HepG2 (cell line): ENCODE measurements around the gene SNAPC4. TPM values are rescaled to one million over a fixed set of nuclear protein-coding genes. Genes with fewer than 3 reads are reported as not detected.

Experiments
- AFF4 ChIP-seq: sonication (generic); formaldehyde crosslinking; IDR thresholded peaks from 2 replicates; pipeline ENCODE4 v1.4.0; 2020; ENCODE audit warnings: missing genetic modification reagents
- ARNT2 ChIP-seq: sonication (generic); formaldehyde crosslinking; IDR thresholded peaks from 2 replicates; pipeline ENCODE4 v1.8.0; 2022; ENCODE audit warnings: mild to moderate bottlenecking, low read depth, missing genetic modification reagents, moderate library complexity
- ATF7 ChIP-seq, 2 experiments: fragments of 450-650 bp in 1 of 2; sonication (generic) in 1 of 2; formaldehyde crosslinking in 1 of 2; IDR thresholded peaks; 2 replicates each; pipeline versions ENCODE4 v1.4.0 to v1.6.1; 2016 to 2020; ENCODE audit warnings: antibody characterized with exemption in 1 of 2, mild to moderate bottlenecking in 1 of 2, missing genetic modification reagents in 1 of 2
- ELK4 ChIP-seq: sonication (generic); formaldehyde crosslinking; IDR thresholded peaks from 2 replicates; pipeline ENCODE4 v1.9.0; 2021; ENCODE audit warnings: missing genetic modification reagents, borderline replicate concordance
- FOXK1 ChIP-seq: sonication (generic); formaldehyde crosslinking; IDR thresholded peaks from 2 replicates; pipeline ENCODE4 v1.4.0; 2020; ENCODE audit warnings: low read depth, missing genetic modification reagents, borderline replicate concordance
- GATA4 ChIP-seq: sonication (generic); IDR thresholded peaks from 2 replicates; pipeline ENCODE4 v1.6.1; 2016; ENCODE audit warnings: antibody characterized with exemption, low read depth, borderline replicate concordance
- GPN1 ChIP-seq: sonication (generic); formaldehyde crosslinking; IDR thresholded peaks from 2 replicates; pipeline ENCODE4 v1.5.1; 2020; ENCODE audit warnings: missing genetic modification reagents, borderline replicate concordance
- SCMH1 ChIP-seq: sonication (generic); formaldehyde crosslinking; IDR thresholded peaks from 2 replicates; pipeline ENCODE4 v1.9.0; 2021; ENCODE audit warnings: missing genetic modification reagents, mild to moderate bottlenecking, borderline replicate concordance
- SMAD3 ChIP-seq: sonication (generic); formaldehyde crosslinking; IDR thresholded peaks from 2 replicates; pipeline ENCODE4 v1.4.0; 2020; ENCODE audit warnings: missing genetic modification reagents
- SMARCE1 ChIP-seq: fragments of 450-650 bp; IDR thresholded peaks from 2 replicates; pipeline ENCODE4 v1.6.1; 2017; ENCODE audit warnings: borderline replicate concordance
- SRSF9 ChIP-seq: fragments of 200-400 bp; formaldehyde crosslinking; IDR thresholded peaks from 2 replicates; pipeline ENCODE4 v1.6.1; 2018; ENCODE audit warnings: borderline replicate concordance, mild to moderate bottlenecking, low read depth, low read length; ENCODE audit not compliant: insufficient read depth, poor library complexity, severe bottlenecking
- TAF1 ChIP-seq: sonication (generic); formaldehyde crosslinking; IDR thresholded peaks from 2 replicates; pipeline ENCODE4 v1.4.0; 2020; ENCODE audit warnings: missing genetic modification reagents
- WIZ ChIP-seq: sonication (generic); formaldehyde crosslinking; IDR thresholded peaks from 2 replicates; pipeline ENCODE4 v1.5.1; 2020; ENCODE audit warnings: mild to moderate bottlenecking, missing genetic modification reagents
- XRCC5 ChIP-seq: fragments of 200-400 bp; formaldehyde crosslinking; optimal IDR thresholded peaks from 2 replicates; pipeline ENCODE3; 2017; ENCODE audit warnings: mild to moderate bottlenecking, low read length
- ZBTB26 ChIP-seq: IDR thresholded peaks from 2 replicates; pipeline ENCODE4 v1.6.1; 2016; ENCODE audit warnings: missing compliant biosample characterization, missing genetic modification reagents, borderline replicate concordance
- ZNF138 ChIP-seq: sonication (generic); formaldehyde crosslinking; IDR thresholded peaks from 2 replicates; pipeline ENCODE4 v1.5.0; 2020; ENCODE audit warnings: mild to moderate bottlenecking, low read depth, missing genetic modification reagents
- ZNF264 ChIP-seq: sonication (generic); formaldehyde crosslinking; IDR thresholded peaks from 2 replicates; pipeline ENCODE4 v1.4.0; 2020; ENCODE audit warnings: missing genetic modification reagents
- ZNF552 ChIP-seq: sonication (generic); formaldehyde crosslinking; IDR thresholded peaks from 2 replicates; pipeline ENCODE4 v1.9.0; 2022; ENCODE audit warnings: missing genetic modification reagents, mild to moderate bottlenecking, borderline replicate concordance
- ZNF570 ChIP-seq: sonication (generic); formaldehyde crosslinking; IDR thresholded peaks from 2 replicates; pipeline ENCODE4 v1.4.0; 2020; ENCODE audit warnings: mild to moderate bottlenecking, missing genetic modification reagents, borderline replicate concordance
- ZNF616 ChIP-seq: sonication (generic); formaldehyde crosslinking; IDR thresholded peaks from 2 replicates; pipeline ENCODE4 v1.5.0; 2020; ENCODE audit warnings: low read depth, mild to moderate bottlenecking, missing genetic modification reagents
- ZNF768 ChIP-seq: sonication (generic); formaldehyde crosslinking; IDR thresholded peaks from 2 replicates; pipeline ENCODE4 v1.4.0; 2020; ENCODE audit warnings: missing genetic modification reagents
- ZNF782 ChIP-seq: sonication (generic); formaldehyde crosslinking; IDR thresholded peaks from 2 replicates; pipeline ENCODE4 v1.4.0; 2020; ENCODE audit warnings: missing genetic modification reagents, mild to moderate bottlenecking, borderline replicate concordance
- ZSCAN12 ChIP-seq: sonication (generic); formaldehyde crosslinking; IDR thresholded peaks from 2 replicates; pipeline ENCODE4 v1.9.0; 2021; ENCODE audit warnings: mild to moderate bottlenecking, missing genetic modification reagents
- ZSCAN21 ChIP-seq: sonication (generic); formaldehyde crosslinking; IDR thresholded peaks from 2 replicates; pipeline ENCODE4 v1.8.0; 2022; ENCODE audit warnings: mild to moderate bottlenecking, missing genetic modification reagents, moderate library complexity, borderline replicate concordance
- polyA plus RNA-seq, 8 experiments: library from polyadenylated mRNA; depleted of rRNA in 3 of 8; stranded (reverse) in 7 of 8; unstranded in 1 of 8; fragments of >200 nt; fragmentation: Illumina TruSeq in 4 of 8; extraction: Trizol in 4 of 8; gene quantifications; 2 replicates each; pipeline versions ENCODE4 v1.2.1 to v1.2.3, GENCODE V29; 2011 to 2016; ENCODE audit warnings: low read depth in 4 of 8, missing spikeins in 1 of 8, mixed read lengths in 1 of 8; ENCODE audit not compliant: insufficient read depth in 1 of 8
- total RNA-seq, 5 experiments: library from RNA; depleted of rRNA; stranded (reverse); fragments of >200 nt; fragmentation: Illumina TruSeq; extraction: Trizol; gene quantifications; 2 replicates each; pipeline ENCODE4 v1.2.3, GENCODE V29; 2016; ENCODE audit warnings: low read depth in 1 of 5

SNAPC4 gene
- total and polyA plus RNA-seq, 2 of the 13 experiments (the other 11 are each of a cell fraction or from before 2014, with no cell fraction given): 2.0 to 6.0 TPM

- TF ChIP-seq ZNF782 (peak; percentile 81; the same call in 1 of the 2 replicates), ZNF264 (CRISPR knock-in tag) (0 out of 2 replicates have a peak, but pooled peaks have one; percentile 53), SMAD3 (CRISPR knock-in tag) (no peak), TAF1 (no peak), FOXK1 (CRISPR knock-in tag) (peak; percentile 43; the same call in 1 of the 2 replicates), AFF4 (no peak), ATF7 (IDR thresholded peaks at IDR 0.05) (no peak), ATF7 (CRISPR knock-in tag; IDR thresholded peaks at IDR 0.05) (peak; percentile 83; the same call in 1 of the 2 replicates), ZNF138 (CRISPR knock-in tag) (no peak), ARNT2 (CRISPR knock-in tag) (no peak), SRSF9 (no peak), GPN1 (CRISPR knock-in tag) (no peak; the same call in 1 of the 2 replicates), ZBTB26 (CRISPR knock-in tag) (no peak), WIZ (CRISPR knock-in tag) (no peak), XRCC5 (peak; percentile 89), ZNF570 (CRISPR knock-in tag) (no peak), ZNF616 (CRISPR knock-in tag) (no peak), ZNF552 (CRISPR knock-in tag) (no peak), SMARCE1 (no peak), ZNF768 (CRISPR knock-in tag) (peak; percentile 37; the same call in 1 of the 2 replicates), GATA4 (no peak), SCMH1 (CRISPR knock-in tag) (no peak), ZSCAN21 (peak; percentile 18; the same call in 1 of the 2 replicates), ELK4 (CRISPR knock-in tag) (no peak), ZSCAN12 (CRISPR knock-in tag) (no peak)
Observed at GRCh38 chr9:136372561-136373299, 27.2 kb downstream of the SNAPC4 start (continued).
